Measurements from ENCODE around the gene OOSP4B.

DNA sequence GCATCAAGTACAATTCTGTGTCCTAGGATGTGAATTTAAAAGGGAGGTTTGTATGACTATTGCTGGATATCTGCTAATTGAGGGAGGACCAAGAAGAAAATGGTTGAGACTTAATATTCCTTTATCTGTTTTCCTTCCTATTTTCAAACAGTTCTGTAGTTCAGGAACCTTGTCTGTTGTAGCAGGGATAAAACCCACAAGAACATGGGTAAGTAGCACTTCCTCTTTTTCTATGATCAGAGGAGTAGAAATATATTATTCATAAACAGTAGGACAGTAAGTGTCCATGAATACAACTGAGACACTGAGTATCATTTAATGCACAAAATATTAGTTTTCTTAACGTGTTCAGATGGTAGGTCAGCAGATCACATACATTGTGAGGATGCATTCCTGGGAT lies 47.1 kb downstream of the OOSP4B start:
- TF ChIP-seq, protein P1, sequence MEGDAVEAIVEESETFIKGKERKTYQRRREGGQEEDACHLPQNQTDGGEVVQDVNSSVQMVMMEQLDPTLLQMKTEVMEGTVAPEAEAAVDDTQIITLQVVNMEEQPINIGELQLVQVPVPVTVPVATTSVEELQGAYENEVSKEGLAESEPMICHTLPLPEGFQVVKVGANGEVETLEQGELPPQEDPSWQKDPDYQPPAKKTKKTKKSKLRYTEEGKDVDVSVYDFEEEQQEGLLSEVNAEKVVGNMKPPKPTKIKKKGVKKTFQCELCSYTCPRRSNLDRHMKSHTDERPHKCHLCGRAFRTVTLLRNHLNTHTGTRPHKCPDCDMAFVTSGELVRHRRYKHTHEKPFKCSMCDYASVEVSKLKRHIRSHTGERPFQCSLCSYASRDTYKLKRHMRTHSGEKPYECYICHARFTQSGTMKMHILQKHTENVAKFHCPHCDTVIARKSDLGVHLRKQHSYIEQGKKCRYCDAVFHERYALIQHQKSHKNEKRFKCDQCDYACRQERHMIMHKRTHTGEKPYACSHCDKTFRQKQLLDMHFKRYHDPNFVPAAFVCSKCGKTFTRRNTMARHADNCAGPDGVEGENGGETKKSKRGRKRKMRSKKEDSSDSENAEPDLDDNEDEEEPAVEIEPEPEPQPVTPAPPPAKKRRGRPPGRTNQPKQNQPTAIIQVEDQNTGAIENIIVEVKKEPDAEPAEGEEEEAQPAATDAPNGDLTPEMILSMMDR (IDR thresholded peaks at IDR 0.05; ENCODE audit: insufficient read depth, low read depth, low read length): no peak
- TF ChIP-seq EZH2 (IDR thresholded peaks at IDR 0.05; ENCODE audit: insufficient read depth, low read length): no peak

Data from astrocyte (in vitro differentiated cells and primary cell).